Skin epidermis (tissue), 12 donors: Measurements from ENCODE around the gene NUDCD3.

ENCODE experiments used
- H3K27ac ChIP-seq, 21 experiments: fragments of 200-600 bp; sonication (generic) in 11 of 21; one replicate each; pipeline ENCODE4 v1.5.0; 2020; ENCODE audit warnings: mild to moderate bottlenecking in 3 of 21, inconsistent platforms in 2 of 21, moderate library complexity in 2 of 21
- H3K4me3 ChIP-seq, 7 experiments: fragments of 200-600 bp; sonication (generic) in 2 of 7; one replicate each; pipeline ENCODE4 v1.5.0; 2020; ENCODE audit warnings: inconsistent platforms in 2 of 7, mild to moderate bottlenecking in 2 of 7, moderate library complexity in 1 of 7

The NUDCD3 gene

DNA sequence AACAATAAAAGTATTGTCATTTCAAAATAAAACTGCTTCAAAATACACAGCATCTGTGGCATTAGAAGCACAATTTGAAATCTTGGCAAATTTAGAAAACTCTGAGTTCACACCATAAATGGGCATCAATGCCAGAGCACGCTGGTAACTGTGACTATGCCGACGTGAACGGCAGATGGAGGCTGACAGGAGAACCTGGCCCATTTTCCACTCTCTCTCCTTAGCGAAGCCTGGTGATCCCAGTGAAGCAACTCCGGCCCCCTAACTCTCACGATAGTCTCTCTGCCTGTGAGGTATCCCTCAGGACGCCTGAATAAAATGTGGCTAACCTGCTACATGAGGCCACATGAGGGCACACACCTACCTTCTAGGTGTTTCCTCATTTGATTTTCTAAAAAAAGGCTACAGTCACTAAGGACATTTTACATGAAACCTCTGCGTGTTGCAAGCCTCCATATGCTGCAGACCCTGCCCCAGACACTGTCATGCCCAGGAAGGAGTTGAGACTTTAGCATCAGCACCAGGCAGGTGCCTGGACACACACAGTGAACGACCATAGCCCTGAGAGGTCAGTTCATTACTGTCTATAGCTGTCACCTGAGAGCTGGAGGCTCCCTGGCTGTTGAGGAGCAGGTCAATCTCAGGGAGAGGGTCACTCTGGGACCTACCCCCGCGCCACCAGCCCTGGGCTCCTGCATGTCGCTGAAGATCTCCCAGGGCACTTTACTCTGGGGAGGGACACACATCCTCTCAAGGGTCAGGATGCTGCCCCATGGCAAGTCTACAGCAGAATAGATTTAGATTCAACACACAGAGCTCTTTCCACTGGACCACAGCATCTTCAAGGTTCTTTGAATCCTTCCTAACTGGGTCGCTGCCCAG, 102.1 kb downstream of the NUDCD3 start:
- H3K27ac ChIP-seq = no peak overlapping the region
- H3K4me3 ChIP-seq = no peak overlapping the region

DNA sequence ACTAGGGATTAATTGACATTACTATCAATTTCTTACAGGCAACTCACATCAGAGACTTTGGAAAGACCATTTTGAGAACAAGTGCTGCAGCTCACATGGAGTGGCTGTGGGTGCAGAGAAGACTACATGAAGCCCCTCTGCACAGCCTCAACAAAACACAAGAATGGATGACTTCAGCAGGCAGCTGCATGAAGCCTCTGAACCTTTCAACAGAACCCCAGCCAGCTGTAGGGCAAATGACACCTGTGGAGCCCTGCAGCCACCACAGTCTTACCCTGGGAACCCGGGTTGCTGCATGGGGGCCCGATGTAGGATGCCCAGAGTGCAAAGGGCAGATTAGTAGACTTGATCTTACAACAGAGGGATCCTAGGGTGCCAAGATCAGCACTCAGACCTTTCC, 103.1 kb downstream of the NUDCD3 start:
- H3K27ac ChIP-seq = no peak overlapping the region

DNA sequence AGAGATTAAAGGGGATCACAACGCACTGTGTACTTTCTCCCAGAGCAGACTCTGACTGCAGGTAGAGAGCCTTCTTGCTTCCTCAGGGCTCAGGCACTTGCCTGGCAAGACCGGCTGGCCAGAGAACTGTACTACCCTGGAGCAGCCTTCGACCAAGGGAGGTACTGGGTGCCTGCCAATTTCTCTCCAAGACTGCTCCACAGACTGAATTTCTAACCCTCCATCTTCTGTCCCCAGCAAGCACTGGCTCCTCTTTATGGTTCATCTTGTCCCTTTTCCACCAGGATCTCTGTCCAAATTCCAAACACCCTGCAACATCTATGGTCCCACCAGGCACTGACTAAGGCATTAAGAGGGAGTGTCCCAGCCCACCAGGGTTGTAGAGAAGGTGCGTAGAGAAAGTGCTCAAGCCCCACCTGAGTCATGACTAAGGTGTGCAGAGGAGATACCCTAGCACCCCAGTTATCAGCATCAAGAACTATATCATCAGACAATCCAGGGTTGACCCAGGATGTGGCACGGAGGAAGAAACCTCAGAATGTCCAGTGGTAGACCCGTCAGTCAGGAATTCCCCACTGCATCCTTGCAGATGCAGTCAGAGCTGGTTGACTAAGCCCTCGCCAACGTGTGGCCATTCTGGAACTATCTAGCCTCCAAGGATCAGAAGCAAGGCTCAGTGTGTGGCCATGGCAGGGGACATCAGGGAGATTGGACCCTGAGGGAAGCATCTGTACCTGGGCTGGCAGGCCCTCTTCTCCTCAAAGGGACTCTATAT, 104.1 kb downstream of the NUDCD3 start:
- Histone ChIP-seq H3K4me3 (no peak overlapping the region), H3K27ac (no peak overlapping the region)

More for the DNA sequence above, 103.1 kb downstream of the NUDCD3 start:
- no peak overlapping the region for H3K4me3 ChIP-seq

DNA sequence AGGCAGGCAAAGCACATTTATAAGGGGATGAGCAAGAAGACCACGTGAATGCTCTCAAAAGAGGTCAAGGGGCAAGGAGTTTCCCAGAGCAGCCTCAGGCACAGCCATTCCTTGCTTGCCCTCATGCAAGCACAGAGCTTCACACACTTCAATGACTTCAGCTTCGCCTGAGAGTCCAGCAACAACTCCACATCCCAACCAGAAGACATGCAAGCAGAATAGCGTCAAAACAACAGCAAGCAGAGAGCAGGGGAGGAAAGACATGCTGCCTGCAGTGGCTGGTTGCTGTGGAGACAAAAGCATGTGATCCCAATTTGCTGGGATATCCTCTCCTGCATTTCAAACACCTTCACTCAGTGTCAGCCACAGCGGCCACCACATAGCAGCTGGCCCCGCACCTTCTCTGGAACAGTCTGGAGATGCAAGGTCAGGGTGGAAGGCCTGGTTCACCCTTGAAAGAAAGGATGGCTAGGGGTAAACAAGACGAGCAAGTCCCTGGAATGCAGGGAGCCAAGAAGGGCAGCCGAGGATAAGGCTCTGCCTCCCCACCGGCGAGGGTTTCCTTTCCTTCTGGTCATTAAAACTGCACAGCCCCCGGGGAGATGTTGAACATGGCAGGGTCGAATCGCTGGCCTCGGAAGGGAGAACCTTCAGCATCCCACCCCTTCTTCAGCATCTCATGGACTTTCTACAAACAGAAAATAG, 104.9 kb downstream of the NUDCD3 start:
- Histone ChIP-seq H3K27ac (no peak overlapping the region), H3K4me3 (no peak overlapping the region)

DNA sequence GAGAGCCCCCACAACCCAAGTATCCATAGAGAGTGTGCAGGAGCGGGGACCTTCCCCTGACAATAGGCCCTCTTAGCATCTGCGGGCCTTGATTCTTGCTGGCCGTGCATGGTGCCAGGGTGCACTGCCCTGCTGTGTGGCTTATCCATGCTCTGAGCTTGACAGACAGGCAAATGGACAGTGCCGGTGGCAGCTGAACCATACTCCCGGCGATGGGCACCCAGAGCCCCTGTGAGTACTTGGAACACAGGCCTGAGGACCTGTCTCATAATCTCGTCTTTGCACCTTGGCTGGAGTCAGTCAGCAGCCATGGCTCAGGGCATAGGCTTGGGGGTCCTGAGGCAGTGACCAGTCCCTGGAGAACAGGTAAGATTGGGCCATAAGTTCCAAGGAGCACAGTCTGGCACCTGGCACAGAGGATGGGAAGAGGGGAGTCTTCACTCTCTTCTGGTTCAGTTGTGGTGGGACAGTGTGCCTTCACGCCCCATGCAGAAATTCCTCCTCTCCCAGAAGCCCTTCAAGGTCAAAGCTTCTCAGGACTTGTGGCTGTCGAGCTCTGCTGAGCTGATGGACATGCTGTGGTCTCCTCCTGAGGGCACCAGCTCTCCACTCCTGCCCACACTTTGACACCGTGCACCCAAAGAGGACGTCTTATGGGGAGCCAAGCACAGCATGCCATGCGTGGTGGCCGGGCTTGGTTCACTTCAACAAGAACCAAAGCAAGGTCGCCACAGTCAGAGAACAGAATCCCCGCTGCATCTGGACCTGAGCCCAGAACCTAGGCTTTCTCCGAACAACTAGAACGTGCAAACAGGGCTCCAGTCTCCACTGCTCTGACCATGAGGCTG, 105.6 kb downstream of the NUDCD3 start:
- H3K27ac ChIP-seq = no peak overlapping the region
- H3K4me3 ChIP-seq = no peak overlapping the region

DNA sequence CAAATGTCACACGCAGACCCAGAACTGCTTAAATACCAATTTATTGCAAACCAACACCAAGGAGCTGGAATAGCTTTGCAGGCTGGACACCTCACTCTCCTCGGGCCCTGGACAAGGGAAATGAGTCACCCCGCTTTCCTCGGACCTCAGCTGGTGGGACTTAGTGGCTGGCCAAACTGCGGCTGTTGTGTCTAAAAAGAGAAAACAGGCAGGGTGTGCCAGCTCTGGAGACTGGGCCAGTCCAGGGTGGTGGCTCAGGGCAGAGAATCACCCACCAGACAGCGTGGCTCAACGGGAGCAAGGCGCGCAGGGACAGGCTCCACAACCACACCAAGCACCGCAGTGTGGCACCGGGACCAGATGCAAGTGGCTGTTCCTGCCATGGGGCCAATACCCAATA, 106.9 kb downstream of the NUDCD3 start:
- Histone ChIP-seq H3K27ac (no peak overlapping the region), H3K4me3 (no peak overlapping the region)

DNA sequence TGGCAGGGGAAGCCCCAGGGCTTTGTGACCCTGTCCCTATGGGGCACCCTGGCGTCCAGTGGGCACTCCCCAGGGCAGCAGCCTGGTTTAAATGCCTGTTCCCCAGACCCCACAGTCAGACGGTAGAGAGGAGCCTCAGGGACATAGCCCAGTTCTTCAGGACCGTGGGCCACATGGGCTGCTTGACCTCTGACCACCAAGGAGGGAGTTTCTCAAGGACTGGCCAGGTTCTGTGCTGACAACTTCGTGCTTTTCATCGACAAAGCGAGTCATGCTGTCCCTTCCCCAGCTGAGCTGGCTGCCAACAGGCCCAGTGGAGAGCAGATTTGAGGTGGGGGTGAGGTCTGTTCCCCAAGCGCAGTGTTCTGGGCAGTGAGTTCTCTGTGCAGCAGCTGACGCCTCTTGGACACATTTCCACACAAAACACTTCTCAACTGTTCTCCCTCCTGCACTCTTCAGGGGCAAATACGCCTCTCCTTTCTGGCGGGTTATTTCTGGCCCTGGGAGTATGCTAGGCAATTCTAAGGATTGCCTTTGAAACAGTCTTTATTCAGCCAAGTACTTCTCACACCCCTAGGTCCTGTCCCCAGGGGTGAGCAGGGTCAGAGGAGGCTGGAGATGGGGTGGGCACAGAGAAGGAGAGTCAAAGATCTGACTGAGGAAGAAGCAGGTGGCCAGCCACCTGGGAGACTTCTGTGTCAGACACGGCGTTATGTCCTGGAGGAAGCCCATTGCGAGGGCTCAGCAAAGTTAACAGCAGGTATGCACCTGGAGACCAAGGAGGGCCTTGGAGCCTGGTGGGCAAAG, 107.8 kb downstream of the NUDCD3 start:
- Histone ChIP-seq H3K4me3 (no peak overlapping the region), H3K27ac (no peak overlapping the region)

DNA sequence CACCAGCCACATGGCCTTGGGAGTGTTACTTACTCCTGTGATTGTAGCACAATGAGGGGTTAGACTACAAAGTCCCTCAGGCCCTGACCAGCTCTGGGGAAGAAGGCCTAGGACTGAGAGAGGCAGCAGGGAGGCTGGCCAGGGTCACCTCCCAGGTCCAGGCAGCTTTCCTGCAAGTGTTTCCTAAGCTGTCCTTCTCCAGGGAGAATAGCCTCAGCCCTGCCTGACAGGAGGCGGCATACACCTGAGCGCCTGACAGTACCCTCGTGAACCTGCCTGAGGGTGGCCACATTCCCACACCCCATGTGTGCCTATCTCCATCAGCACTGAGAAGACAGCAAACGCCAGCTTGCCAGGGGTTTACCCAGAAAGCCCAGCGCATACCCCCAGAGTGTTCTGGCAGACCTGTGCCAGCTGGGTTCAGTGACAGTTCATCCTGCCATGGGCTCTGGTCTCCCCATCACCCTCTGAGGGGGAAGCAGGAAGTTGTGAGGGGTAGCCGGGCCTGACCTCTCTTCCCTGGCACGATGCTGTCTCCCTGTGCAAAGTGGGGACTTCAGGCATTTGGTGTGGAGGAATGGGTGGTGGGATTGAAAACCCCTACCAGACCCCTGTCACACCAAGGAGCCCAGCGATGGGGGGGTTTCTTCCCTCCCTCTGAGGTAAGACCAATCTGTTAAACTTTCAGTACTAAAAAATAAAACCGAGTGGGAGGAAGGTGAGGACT, 108.8 kb downstream of the NUDCD3 start:
- no peak overlapping the region for H3K27ac ChIP-seq
- no peak overlapping the region for H3K4me3 ChIP-seq

DNA sequence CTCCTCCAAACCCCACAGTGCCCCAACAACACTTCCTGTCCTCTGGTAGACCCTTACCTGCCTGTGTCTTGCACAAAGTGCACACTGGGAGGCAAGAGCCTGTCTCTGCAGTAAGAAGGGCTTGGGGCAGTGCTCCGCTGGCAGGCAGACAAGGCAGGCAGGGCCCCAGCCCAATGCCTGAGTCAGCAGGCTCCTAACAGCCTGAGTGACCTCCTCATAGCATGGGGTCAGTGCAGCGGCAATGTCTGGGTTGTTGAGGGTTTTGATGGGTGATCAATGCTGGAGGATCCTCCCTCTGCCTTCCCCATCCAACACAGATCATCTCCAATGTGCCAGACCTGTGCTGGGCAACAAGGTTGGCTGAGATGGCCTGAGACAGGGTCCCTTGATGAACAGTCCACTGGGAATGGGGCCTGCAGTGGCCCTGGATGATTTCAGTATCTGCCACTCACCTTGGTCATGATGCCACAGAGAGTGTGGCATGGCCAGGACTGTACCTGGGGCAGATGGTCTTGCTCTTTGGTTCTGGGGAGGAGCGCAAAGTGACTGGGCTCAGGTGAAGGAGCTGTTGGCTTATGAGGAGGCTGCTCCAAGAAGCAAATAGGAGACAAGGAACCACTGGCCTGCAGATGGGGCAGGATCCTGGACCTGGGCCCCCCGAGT, 109.5 kb downstream of the NUDCD3 start:
- H3K27ac ChIP-seq = no peak overlapping the region
- H3K4me3 ChIP-seq = no peak overlapping the region

DNA sequence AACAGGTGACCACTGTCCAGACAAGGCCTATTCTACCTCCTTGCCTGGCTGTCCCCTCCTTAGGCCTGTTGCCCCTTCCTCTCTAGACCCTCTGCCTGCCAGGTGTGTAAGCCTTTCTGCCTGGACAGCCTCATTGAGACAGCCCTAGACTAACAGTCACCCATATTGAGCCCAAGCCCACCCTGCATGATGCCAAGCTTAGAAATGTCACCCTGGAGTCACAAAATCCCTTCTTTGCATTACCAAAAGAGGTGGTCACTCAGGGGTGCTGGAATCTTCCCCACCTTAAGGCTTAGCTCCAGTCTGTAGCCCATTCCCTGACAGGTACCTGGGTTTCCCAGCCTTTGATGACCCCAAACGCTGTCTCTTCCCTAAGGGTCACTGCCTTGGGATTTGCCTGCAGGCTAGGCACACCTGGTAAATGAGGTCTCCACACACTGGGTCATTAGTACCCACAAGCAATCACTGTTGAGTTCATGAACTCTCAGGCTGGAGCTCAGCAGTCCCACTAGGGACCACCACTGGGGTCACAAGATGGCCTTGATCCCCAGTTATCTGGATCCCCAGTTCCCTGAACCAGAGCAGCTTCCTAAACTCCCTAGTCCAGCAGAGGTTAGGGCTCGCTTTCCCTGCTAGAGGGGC, 110.1 kb downstream of the NUDCD3 start:
- no peak overlapping the region for H3K4me3 ChIP-seq

DNA sequence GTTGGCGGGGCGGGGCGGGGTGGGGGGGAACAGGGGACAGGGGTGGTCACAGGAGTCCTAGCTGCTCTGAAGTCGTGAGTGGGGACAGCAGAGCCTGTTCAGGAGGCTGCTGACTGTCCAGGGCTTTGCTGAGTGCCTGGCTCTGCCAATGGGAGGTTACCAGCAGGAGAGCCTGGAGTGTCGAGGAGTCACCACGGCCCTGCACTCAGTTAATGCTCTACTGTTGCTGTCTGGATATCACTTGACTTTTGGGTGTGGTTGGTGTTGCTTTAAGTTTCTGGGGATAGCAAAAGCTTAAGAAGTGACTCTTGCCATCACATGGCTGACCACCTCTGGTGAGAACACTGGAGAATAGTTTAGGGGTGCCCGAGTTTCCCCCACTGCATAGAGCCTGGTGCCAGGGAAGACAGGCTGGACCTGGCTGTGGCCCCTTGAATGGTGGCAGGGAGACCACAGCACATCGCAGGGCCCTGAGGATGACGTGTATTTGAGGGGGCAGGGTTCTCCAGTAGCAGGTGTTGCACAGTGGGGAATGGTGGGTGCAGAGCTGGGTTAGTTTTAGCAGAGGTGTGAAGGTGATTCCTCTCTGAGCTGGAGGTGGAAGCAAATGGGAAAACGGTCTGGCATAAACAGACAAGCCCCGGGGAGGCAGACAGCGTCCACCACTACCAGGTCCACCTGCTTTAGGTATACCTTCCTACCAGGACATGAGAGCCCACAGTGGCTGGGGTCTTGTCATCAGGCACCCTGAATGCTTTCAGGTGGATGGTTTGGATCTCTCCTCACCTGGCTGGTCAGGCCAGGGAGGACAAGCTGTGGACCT, 110.9 kb downstream of the NUDCD3 start:
- no peak overlapping the region for H3K4me3 ChIP-seq
- H3K27ac ChIP-seq = no peak overlapping the region

More for the DNA sequence above, 110.1 kb downstream of the NUDCD3 start:
- no peak overlapping the region for H3K27ac ChIP-seq

DNA sequence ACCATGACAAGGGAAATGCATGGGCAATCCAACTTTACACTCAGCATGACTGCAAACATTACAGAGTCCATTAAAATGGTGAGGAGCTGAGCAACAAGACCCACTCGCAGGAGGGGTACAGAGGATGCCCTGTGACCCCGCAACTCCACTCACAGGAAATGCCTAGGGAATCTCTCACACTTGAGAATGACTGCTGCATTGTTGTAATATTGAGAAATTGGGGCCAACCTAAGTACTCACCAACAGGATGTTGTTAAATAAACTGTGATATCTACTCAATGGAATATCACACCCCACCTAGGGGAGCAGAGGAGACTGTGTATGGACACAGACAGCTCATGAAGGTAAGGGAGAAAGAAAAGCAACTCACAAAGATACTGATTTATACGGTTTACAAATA, 111.7 kb downstream of the NUDCD3 start:
- no peak overlapping the region for H3K4me3 ChIP-seq
- no peak overlapping the region for H3K27ac ChIP-seq

DNA sequence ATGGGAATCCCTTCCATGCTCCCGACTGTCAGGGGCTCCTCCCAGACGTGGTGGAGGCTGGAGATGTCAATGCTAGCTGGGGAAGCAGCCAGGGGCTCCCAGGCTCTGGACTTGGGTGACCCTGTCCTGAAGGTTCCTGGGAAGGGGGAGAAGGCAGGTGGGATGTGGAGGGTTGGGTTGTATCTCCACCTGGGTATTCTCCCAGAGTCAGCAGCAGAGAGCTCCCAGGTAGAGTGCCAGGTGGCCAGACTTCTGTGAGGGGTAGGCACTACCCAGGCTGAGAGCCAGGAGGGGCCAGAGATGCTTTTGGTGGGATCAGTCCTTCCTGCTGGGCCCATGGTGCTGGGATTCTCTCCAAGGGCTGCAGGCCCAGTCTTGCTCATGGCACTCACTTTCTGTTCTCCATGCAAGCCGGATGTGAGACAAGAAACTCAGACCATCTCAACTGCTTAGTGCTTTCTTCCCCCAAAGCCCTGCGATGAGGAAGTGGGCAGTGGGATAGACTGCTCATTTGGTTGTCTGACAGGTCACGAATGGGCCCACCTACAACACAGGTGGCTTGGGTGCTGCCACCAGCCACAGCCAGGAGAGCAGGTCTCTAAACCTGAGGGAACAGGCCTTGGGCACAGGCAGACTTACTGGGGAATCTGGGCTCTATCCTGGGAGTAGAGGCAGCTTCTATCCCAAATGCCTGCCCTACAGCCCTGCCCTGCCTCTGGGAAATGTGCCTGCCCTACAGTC, 112.6 kb downstream of the NUDCD3 start:
- Histone ChIP-seq H3K4me3 (no peak overlapping the region), H3K27ac (peak overlapping the region in 1 of 21 experiments; percentile 50)

DNA sequence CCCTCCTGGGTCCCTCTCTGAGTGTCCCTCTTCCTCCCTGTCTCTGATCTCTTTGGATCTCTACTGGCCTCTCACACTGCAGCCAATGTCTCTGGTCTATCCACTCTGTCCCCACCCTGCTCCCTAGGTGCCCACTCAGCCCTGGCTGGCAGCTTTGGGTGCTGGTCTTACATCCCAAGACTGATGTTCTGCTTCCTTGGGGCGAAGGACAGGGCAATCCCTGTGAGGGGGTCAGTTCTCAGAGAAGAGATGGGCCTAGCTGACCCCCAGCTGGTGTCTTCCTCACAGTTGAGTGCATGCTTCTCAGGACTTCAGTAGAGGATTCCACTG, 113.4 kb downstream of the NUDCD3 start:
- Histone ChIP-seq H3K4me3 (no peak overlapping the region), H3K27ac (no peak overlapping the region)

DNA sequence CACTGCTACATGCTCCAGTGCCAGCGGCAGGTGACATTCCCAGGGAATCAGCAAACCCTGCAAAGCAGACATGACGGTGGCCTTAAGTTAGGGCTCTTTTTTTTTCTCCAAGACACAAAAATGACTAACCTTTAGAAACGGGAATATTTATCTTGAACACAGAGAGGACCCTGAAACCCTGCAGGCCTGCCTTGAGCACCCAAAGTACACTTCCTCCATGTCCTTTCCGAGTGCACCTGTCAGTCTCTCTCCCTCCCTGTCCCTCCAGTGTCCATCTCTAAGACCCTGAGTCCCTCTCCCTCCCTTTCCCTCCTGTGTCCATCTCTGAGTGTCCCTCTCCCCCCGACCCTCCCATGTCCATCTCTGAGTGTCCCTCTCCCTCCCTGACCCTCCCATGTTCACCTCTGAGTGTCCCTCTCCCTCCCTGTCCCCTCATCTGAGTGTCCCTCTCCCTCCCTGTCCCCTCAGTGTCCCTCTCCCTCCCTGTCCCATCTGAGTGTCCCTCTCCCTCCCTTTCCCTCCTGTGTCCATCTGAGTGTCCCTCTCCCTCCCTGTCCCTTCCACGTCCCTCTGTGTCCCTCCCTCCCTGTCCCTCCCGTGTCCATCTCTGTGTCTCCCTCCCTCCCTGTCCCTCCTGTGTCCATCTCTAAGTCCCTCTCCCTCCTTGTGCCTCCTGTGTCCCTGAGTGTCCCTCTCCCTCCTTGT, 113.9 kb downstream of the NUDCD3 start:
- no peak overlapping the region for H3K4me3 ChIP-seq
- H3K27ac ChIP-seq = no peak overlapping the region
